GM12891 (cell line): ENCODE data around the gene PCNX2.

Experiments
- PAX5 ChIP-seq: IDR thresholded peaks from 2 replicates; pipeline ENCODE4 v1.6.1; 2011; ENCODE audit warnings: low read length, moderate library complexity, mild to moderate bottlenecking; ENCODE audit not compliant: insufficient read depth, severe bottlenecking
- POLR2A ChIP-seq: IDR thresholded peaks from 2 replicates; pipeline ENCODE4 v1.6.1; 2011; ENCODE audit warnings: low read depth, low read length, control low read depth
- POLR2AphosphoS5 ChIP-seq: IDR thresholded peaks from 2 replicates; pipeline ENCODE4 v1.6.1; 2011; ENCODE audit warnings: low read depth, low read length, control low read depth
- TAF1 ChIP-seq: IDR thresholded peaks from 2 replicates; pipeline ENCODE4 v1.6.1; 2011; ENCODE audit warnings: low read depth, low read length, control low read depth

DNA sequence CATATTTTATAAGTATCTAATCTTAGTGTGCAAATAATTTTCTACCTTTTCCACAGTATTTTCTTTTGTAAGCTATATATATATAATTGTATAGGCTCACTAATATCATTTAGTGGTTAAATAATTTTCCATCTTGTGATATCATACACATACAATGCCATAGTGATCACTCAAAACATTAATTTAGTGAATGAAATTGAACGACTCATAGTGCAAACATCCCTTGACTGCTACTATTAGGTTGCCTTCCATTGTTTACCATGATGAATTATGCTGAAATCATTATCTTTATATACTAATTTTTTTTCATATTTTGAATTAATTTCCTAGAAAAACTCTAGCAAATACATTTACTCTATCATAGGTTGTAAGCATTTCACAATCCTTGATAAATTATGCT, 127.1 kb downstream of the PCNX2 start:
- TF ChIP-seq TAF1 (no peak), POLR2AphosphoS5 (no peak), POLR2A (no peak), PAX5 (no peak)
